Urinary bladder (tissue), 4 donors: Measurements from ENCODE around the gene AOC3. TPM values are rescaled to one million over a fixed set of nuclear protein-coding genes. Genes with fewer than 3 reads are reported as not detected.

Experiments used
- DNase-seq: peaks from one replicate; pipeline ENCODE4 v3.0.0-alpha.2; 2015; ENCODE audit errors: extremely low spot score
- H3K27ac ChIP-seq: one replicate; pipeline ENCODE4 v1.5.1; 2013; ENCODE audit warnings: low read depth, mild to moderate bottlenecking, moderate library complexity
- H3K36me3 ChIP-seq: one replicate; pipeline ENCODE4 v1.6.1; 2013; ENCODE audit warnings: mild to moderate bottlenecking, moderate library complexity; ENCODE audit not compliant: insufficient read depth
- H3K4me1 ChIP-seq: one replicate; pipeline ENCODE4 v1.6.1; 2013; ENCODE audit warnings: mild to moderate bottlenecking, moderate library complexity; ENCODE audit not compliant: insufficient read depth
- H3K4me3 ChIP-seq: one replicate; pipeline ENCODE4 v1.5.1; 2013; ENCODE audit warnings: low read depth, low read length
- WGBS: extraction: QIAGEN DNeasy Blood & Tissue Kit; methylation state at CpG from one replicate; pipeline ENCODE4 v1.1.7; 2013; 5-methylcytosine and 5-hydroxymethylcytosine counted together
- polyA plus RNA-seq: library from polyadenylated mRNA; stranded (reverse); fragments of 200-250 nt; gene quantifications from one replicate; pipeline ENCODE4 v1.2.3, GENCODE V29; 2013
- total RNA-seq: library from RNA; depleted of rRNA; stranded (reverse); fragments of >200 nt; gene quantifications from one replicate; pipeline ENCODE4 v1.2.3, GENCODE V29; 2014
- donor health status: healthy with polysubstance abuse.
- donor health status: healthy.

AOC3 gene
- total and polyA plus RNA-seq, 2 donors = 40.6 to 319 TPM

DNA sequence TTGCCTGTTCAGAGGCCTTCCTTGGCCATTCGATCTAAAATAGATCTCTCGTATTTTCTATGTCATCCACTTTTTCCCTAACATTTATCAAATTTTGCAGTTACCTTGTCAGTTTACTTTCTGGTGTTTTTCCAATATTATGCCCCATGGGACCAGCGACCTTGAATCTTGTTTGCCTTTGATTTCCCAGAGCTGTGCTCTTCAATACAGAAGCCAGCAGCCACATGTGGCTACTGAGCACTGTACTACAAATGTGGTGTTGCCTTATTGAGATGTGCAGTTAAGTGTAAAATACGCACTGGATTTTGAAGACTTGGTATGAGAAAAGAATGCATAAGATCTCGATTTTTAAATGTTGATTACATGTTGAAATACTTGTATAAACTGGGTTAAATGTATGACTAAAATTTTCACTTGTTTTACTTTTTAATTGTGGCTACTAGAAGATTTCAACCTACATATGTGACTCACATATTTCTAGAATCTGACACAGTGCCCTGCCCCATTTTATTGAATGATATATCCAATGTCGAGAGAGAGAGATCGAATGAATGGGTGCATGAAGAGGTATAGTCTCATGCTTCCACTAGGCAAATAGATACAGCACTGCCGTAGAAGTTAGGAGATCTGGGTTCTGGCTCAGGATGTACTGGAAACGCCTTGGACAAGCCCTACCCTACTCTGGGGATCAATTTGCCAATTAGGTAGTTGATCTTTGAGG, 18.6 kb upstream of the AOC3 start:
- Histone ChIP-seq H3K4me1 (no peaks in the 10 kb centered on the region), H3K36me3 (no peaks in the 10 kb centered on the region), H3K27ac (peak overlapping the region; percentile 43), H3K4me3 (peak overlapping the region; percentile 68)
- DNase-seq = no peak
- WGBS = 53% methylated on average over 9 of the region's 9 CpGs

DNA sequence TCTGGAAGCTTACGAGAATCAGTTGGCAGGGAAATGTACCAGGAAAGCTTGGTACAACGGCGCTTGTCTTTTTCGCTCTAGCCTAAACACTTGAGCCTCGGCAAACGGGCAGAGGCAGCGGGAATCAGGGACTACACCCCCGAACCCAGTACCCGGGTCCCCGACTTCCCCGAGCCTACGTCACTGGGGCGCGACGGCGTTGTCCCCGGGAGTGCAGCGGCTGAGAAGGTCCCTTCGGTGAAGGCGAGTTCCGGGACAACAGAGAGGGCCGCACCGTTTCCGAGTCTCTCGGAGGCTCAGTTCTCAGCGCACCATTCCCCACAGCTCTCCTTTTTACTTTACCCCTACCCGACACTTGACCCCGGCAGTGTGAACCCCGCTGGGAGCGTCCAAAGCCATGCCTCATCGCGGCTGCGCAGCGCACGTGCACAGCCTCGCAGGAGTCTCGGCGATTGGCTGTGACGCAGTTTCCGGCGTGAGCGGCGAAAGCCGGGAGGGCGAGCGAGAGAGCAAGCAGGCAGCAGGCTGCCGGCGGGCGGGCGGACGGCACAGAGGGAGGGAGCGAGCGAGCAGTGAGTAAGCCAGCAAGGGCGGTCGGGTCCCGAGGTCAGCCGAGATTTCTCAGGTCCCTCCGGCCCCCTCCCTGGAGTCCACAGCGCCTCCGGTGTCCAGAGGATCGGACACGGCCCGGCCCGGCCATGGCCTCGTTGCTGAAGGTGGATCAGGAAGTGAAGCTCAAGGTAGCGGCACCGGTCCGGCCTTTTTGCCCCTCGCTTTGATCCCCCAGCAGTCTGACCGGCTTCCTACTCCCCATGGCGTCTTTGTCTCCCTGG, 17.8 kb upstream of the AOC3 start, which contains the start of gene PSME3:
Gene PSME3 (plus strand): TSS at position 464 of the 833 bp plus-strand sequence. CDS start 235 bp downstream, at position 699.
- under 1% methylated on average over 71 of the region's 71 CpGs for WGBS
- DNase-seq = peak; percentile 81
- H3K4me1 ChIP-seq = no peaks in the 10 kb centered on the region

DNA sequence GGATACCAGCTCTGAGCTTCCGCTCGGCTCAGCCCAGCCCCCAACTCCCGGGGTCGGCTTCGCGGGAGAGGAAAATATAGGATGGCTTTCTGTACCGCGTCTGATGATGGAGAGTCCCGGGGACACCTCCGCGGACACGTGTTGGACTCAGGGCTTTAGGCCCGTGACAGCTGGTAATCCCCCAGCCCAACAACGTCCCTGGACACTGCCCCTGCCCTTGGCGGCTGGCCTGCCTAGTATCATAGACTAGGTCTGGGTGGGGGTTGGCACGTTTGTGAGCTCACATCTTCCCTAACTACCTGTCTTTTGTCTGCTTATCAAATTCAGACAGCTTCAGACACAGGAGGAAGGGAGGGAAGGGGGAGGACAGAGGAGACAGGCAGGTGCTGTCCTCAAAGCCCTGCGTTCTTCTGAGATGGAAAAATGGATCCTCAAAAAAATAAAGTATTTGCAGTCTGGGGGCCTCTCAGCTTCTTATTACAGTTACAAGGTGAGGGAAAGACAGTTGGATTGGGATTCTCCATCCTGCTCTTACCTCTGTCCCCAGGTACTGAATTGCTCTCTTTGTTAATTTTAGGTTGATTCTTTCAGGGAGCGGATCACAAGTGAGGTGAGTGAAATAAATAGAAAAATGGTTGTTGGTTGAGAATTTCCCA, 17.1 kb upstream of the AOC3 start:
- no peak for DNase-seq
- Histone ChIP-seq H3K4me3 (peak overlapping the region; percentile 68), H3K4me1 (no peaks in the 10 kb centered on the region), H3K36me3 (no peaks in the 10 kb centered on the region), H3K27ac (no peak overlapping the region)
- WGBS = 7% methylated on average over 18 of the region's 18 CpGs

More for the DNA sequence above, 17.8 kb upstream of the AOC3 start, which contains the start of gene PSME3:
- Histone ChIP-seq H3K27ac (peak within 1 kb of the TSS; percentile 43), H3K36me3 (no peaks in the 10 kb centered on the region), H3K4me3 (peak within 1 kb of the TSS; percentile 68)

DNA sequence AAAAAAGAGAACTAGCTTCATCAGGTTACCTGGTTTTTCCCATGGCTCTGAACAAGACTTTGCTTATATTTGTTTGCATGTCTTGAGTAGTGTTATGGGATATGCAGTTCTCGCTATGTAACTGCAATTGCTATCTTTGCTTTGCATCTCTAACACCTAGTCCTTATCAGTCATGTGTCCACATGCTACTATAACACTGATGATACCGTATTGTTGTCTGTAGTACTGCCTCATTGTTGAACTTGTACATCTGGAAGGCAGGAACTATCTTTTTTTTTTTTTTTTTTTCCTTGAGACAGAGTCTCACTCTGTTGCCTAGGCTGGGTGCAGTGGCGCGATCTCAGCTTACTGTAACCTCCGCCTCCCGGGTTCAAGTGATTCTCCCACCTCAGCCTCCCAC, 15.3 kb upstream of the AOC3 start:
- WGBS = 97% methylated on average over 6 of the region's 6 CpGs
- Histone ChIP-seq H3K27ac (no peak overlapping the region), H3K4me1 (no peaks in the 10 kb centered on the region), H3K4me3 (no peak overlapping the region), H3K36me3 (no peaks in the 10 kb centered on the region)
- DNase-seq = no peak

DNA sequence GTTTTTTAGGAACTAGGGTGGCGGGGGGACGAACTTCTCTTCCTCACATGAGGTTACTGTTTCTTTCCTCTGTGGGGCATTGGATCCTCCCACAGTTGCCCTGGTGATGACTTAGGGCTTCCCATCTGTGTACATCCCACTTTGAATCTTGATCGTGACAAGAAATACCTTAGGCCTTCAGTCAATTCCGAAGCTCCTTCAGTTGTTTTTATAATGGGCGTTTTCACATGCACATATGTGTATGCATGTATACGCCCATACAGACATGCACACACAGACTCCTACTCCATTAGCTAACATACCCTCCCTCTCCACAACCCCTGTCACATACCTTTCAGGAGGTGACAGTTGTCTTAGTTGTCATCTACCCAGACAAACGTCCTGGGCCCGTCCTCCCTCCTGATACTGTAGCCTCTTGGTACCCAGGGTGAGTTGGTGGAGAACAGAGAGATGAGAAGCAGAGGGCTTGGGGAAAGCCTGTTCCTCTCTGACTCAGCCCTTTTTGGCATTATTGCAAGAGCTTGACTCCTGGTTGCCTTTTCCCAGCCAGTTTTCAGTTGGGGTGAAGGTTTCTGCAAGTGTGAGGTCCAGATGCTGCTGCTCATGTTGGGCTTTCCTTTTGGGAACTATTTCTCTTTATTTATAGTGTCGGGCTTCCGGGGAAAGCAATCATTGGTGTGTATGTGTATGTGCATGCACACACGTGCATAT, 8.9 kb upstream of the AOC3 start:
- Histone ChIP-seq H3K4me3 (no peak overlapping the region), H3K27ac (no peak overlapping the region), H3K36me3 (peaks cover 2% of the 10 kb centered on the region), H3K4me1 (no peaks in the 10 kb centered on the region)
- DNase-seq = no peak
- 70% methylated on average over 11 of the region's 11 CpGs for WGBS

DNA sequence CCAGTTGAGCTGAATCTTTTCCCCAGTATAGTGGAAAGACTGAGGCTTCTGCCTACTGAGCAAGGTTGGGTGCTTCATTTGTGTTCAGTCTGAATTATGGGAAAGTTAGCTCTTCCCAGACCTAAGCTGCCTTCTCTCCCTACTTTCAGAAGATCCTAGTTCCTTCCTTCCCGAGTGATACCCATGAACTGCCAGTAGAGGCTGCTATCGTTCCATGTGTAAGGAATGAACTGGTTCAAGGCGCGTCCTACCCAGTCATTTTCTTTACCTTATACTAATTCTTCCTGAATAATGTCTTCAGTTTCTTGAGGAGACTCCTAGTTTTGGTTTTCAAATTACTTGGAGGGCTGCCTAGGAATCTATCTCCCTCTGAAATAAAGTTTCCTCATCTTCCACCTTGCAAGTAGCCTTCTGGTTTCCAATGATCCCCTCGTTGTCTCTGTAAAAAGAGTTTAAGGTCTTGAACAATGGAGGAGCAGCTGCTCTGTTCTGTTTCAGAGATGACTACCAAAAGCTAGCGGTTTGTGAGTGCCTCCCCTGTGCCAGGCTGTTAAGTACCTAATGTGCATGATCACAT, 7.6 kb upstream of the AOC3 start:
- peaks cover 2% of the 10 kb centered on the region for H3K36me3 ChIP-seq
- 35% methylated on average over 6 of the region's 6 CpGs for WGBS
- H3K4me1 ChIP-seq = no peaks in the 10 kb centered on the region
- peak; percentile 47 for DNase-seq
- no peak overlapping the region for H3K4me3 ChIP-seq
- H3K27ac ChIP-seq = no peak overlapping the region

DNA sequence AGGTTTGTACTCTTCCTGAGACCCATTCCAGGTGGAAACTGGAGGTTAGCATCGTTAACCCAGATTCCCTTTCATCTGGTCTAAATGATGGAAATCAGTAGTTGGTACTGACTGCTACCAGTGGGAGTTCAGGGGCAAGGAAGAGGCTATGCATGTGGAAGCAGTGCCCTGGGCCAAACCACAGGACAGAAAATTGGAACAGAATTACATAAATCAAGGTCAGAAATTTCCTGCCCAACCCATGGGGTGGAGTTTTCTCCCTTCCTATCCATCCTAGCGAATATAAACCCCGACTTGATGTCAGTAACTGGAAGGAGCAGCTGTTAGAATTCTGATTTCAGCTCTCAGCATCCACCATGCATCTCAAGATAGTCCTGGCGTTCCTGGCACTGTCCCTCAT, 6.7 kb upstream of the AOC3 start, which contains the start of gene AOC2:
Gene AOC2 (plus strand): TSS at position 310 of the 400 bp plus-strand sequence. CDS start 47 bp downstream, at position 357.
- Histone ChIP-seq H3K4me1 (no peaks in the 10 kb centered on the region), H3K36me3 (peaks cover 2% of the 10 kb centered on the region), H3K27ac (no peak within 1 kb of the TSS), H3K4me3 (no peak within 1 kb of the TSS)
- 74% methylated on average over 4 of the region's 4 CpGs for WGBS
- DNase-seq = no peak

DNA sequence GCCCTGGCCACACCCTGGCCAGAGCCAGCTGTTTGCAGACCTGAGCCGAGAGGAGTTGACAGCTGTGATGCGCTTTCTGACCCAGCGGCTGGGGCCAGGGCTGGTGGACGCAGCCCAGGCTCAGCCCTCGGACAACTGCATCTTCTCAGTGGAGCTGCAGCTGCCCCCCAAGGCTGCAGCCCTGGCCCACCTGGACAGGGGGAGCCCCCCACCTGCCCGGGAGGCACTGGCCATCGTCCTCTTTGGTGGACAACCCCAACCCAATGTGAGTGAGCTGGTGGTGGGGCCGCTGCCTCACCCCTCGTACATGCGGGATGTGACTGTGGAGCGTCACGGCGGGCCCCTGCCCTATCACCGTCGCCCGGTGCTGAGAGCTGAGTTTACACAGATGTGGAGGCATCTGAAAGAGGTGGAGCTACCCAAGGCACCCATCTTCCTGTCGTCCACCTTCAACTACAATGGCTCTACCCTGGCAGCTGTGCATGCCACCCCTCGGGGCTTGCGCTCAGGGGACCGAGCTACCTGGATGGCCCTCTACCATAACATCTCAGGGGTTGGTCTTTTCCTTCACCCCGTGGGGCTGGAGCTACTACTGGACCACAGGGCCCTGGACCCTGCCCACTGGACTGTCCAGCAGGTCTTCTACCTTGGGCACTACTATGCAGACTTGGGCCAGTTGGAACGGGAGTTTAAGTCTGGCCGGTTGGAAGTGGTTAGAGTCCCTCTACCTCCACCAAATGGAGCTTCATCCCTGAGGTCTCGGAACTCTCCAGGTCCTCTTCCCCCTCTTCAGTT, 6.0 kb upstream of the AOC3 start:
- H3K36me3 ChIP-seq = peaks cover 2% of the 10 kb centered on the region
- no peak for DNase-seq
- H3K4me3 ChIP-seq = no peak overlapping the region
- no peaks in the 10 kb centered on the region for H3K4me1 ChIP-seq
- H3K27ac ChIP-seq = no peak overlapping the region
- 88% methylated on average over 24 of the region's 24 CpGs for WGBS

DNA sequence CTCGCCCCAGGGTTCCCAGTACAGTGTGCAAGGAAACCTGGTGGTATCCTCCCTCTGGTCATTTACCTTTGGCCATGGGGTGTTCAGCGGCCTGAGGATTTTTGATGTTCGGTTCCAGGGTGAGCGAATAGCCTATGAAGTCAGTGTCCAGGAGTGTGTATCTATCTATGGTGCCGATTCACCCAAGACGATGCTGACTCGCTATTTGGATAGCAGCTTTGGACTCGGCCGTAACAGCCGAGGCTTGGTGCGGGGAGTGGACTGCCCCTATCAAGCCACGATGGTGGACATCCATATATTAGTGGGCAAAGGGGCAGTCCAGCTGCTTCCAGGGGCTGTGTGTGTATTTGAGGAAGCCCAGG, 5.5 kb upstream of the AOC3 start:
- H3K4me3 ChIP-seq = no peak overlapping the region
- no peak for DNase-seq
- 91% methylated on average over 12 of the region's 12 CpGs for WGBS
- H3K4me1 ChIP-seq = no peaks in the 10 kb centered on the region
- no peak overlapping the region for H3K27ac ChIP-seq
- H3K36me3 ChIP-seq = peaks cover 2% of the 10 kb centered on the region

DNA sequence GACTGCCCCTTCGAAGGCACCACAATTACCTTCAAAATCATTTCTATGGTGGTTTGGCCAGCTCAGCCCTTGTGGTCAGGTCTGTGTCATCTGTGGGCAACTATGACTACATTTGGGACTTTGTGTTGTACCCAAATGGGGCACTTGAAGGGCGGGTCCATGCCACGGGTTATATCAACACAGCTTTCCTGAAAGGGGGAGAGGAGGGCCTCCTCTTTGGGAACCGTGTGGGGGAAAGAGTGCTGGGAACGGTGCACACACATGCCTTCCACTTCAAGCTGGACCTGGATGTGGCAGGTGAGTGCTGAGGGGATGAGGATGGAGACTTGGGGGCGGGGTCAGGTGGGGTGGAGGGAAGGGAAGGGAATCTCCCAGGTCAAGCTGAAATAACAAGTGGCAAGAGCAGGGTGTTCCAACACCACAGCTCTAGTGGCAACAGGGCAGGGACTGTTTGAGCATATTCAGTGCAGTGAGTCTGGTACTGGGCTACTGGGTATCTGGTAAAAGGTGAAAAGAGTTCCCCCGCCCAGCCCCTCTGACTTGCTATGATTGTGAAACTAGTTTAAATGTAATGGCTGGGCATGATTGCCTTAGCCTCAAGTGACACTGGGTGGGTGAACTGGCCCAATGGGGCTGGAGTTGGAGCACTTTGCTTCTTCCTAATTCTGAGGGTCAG, 4.9 kb upstream of the AOC3 start:
- H3K27ac ChIP-seq = no peak overlapping the region
- no peak for DNase-seq
- peaks cover 2% of the 10 kb centered on the region for H3K36me3 ChIP-seq
- 69% methylated on average over 7 of the region's 7 CpGs for WGBS
- H3K4me1 ChIP-seq = no peaks in the 10 kb centered on the region
- no peak overlapping the region for H3K4me3 ChIP-seq

DNA sequence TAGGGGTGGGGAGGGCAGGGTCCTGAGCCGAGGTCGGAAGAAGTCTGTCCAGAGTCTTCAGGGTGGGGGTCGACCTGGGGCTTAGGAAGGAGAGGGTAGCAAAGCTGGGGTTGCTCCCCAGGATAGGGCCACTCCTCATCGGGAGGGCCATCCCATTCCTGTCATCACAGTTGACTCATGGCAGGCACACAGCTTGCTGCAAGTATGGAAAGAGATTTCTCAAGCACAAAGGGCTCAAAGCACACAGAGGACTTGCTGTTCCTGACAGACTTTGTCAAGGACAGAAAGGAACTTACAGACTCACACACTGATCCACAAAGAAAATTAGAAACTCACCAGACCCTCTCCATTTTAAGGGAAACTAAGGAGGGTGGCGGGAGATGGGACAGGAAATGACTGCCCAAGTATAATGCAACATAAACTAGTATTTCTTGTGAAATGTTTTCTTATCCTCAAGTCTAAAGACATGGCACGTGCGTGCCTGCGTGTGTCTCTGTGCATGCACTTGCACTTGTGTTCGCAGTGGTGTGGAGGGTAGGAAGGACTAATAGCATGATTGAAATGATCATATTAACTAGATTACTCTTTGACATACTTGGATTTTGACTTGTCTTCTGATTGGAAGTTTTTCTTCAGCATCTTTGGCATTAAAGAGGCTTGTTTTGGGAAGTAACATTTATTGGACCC, 4.3 kb upstream of the AOC3 start:
- 61% methylated on average over 9 of the region's 9 CpGs for WGBS
- no peak overlapping the region for H3K4me3 ChIP-seq
- DNase-seq = no peak
- H3K4me1 ChIP-seq = no peaks in the 10 kb centered on the region
- H3K27ac ChIP-seq = no peak overlapping the region
- H3K36me3 ChIP-seq = no peaks in the 10 kb centered on the region
